ENCODE measurements around the gene ELOVL5. TPM values are rescaled to one million over a fixed set of nuclear protein-coding genes. Genes with fewer than 3 reads are reported as not detected.
A peak's percentile ranks its signal among the peaks of the same experiment; 100 is the strongest.
"Not testable (repeated sequence)": the region's sequence is repeated elsewhere in the genome, so short reads cannot be mapped to it uniquely, and the experiment has no call there.

Gene ELOVL5
- total RNA-seq, 1 experiment from 2014 or later: 112 TPM

- no peak overlapping the region for H3K27ac ChIP-seq
- H3K4me3 ChIP-seq: no peak overlapping the region
- H3K27me3 ChIP-seq (replicated peaks): no peaks in the 10 kb centered on the region
- no peaks in the 10 kb centered on the region for H3K9me3 ChIP-seq (replicated peaks)
- H3K4me1 ChIP-seq (replicated peaks): peaks cover 22% of the 10 kb centered on the region
- no peak for DNase-seq (ENCODE audit: low read depth in 1 of 2, low spot score in 2 of 2)
- peaks cover 34% of the 10 kb centered on the region for H3K36me3 ChIP-seq
Observed at GRCh38 chr6:53331678-53332077, 17.1 kb downstream of the ELOVL5 start.

- H3K36me3 ChIP-seq: peaks cover 25% of the 10 kb centered on the region; the same call in 1 of the 2 replicates
- peaks cover 37% of the 10 kb centered on the region for H3K4me1 ChIP-seq (replicated peaks)
- no peak for DNase-seq (ENCODE audit: low read depth in 1 of 2, low spot score in 2 of 2)
- no peaks in the 10 kb centered on the region for H3K9me3 ChIP-seq (replicated peaks)
- H3K27me3 ChIP-seq (replicated peaks): no peaks in the 10 kb centered on the region
- H3K4me3 ChIP-seq: no peak overlapping the region
- no peak overlapping the region for H3K27ac ChIP-seq
Observed at GRCh38 chr6:53330137-53330536, 18.6 kb downstream of the ELOVL5 start.

GRCh38 chr6:53328375-53328774 is 20.4 kb downstream of the ELOVL5 start:
- Histone ChIP-seq H3K36me3 (peaks cover 25% of the 10 kb centered on the region; the same call in 1 of the 2 replicates), H3K4me3 (no peak overlapping the region), H3K27ac (0 out of 2 replicates have a peak overlapping the region, but pooled peaks have one; percentile 12), H3K27me3 (replicated peaks) (no peaks in the 10 kb centered on the region), H3K4me1 (replicated peaks) (peaks cover 37% of the 10 kb centered on the region), H3K9me3 (replicated peaks) (no peaks in the 10 kb centered on the region)
- DNase-seq (ENCODE audit: low read depth in 1 of 2, low spot score in 2 of 2): no peak

- no peak overlapping the region for H3K4me3 ChIP-seq
- peaks cover 19% of the 10 kb centered on the region for H3K36me3 ChIP-seq
- H3K27me3 ChIP-seq (replicated peaks): no peaks in the 10 kb centered on the region
- H3K9me3 ChIP-seq (replicated peaks): no peaks in the 10 kb centered on the region
- peak overlapping the region; percentile 28 for H3K27ac ChIP-seq
- DNase-seq (ENCODE audit: low read depth in 1 of 2, low spot score in 2 of 2): no peak
- peaks cover 50% of the 10 kb centered on the region for H3K4me1 ChIP-seq (replicated peaks)
Observed at GRCh38 chr6:53327017-53327395, 21.7 kb downstream of the ELOVL5 start.

- no peaks in the 10 kb centered on the region for H3K27me3 ChIP-seq (replicated peaks)
- no peaks in the 10 kb centered on the region for H3K9me3 ChIP-seq (replicated peaks)
- H3K4me3 ChIP-seq: no peak overlapping the region
- peaks cover 16% of the 10 kb centered on the region for H3K36me3 ChIP-seq
- DNase-seq (ENCODE audit: low read depth in 1 of 2, low spot score in 2 of 2): peak; percentile 88
- peak overlapping the region; percentile 28 for H3K27ac ChIP-seq
- H3K4me1 ChIP-seq (replicated peaks): peaks cover 55% of the 10 kb centered on the region
Observed at GRCh38 chr6:53326372-53327016, 22.3 kb downstream of the ELOVL5 start.

GRCh38 chr6:53325785-53326184 is 23.0 kb downstream of the ELOVL5 start:
- Histone ChIP-seq H3K36me3 (peaks cover 16% of the 10 kb centered on the region), H3K27ac (no peak overlapping the region), H3K4me3 (no peak overlapping the region), H3K9me3 (replicated peaks) (no peaks in the 10 kb centered on the region), H3K4me1 (replicated peaks) (peaks cover 62% of the 10 kb centered on the region), H3K27me3 (replicated peaks) (no peaks in the 10 kb centered on the region)
- DNase-seq (ENCODE audit: low read depth in 1 of 2, low spot score in 2 of 2): no peak

GRCh38 chr6:53322188-53323029 is 26.3 kb downstream of the ELOVL5 start:
- no peak for DNase-seq (ENCODE audit: low read depth in 1 of 2, low spot score in 2 of 2)
- H3K4me1 ChIP-seq (replicated peaks): peaks cover 53% of the 10 kb centered on the region
- H3K36me3 ChIP-seq: peaks cover 15% of the 10 kb centered on the region
- H3K27ac ChIP-seq: peak overlapping the region; percentile 28; the same call in 1 of the 2 replicates
- H3K9me3 ChIP-seq (replicated peaks): no peaks in the 10 kb centered on the region
- H3K4me3 ChIP-seq: no peak overlapping the region
- H3K27me3 ChIP-seq (replicated peaks): no peaks in the 10 kb centered on the region

GRCh38 chr6:53321701-53322100 is 27.0 kb downstream of the ELOVL5 start:
- Histone ChIP-seq H3K4me1 (replicated peaks) (peaks cover 45% of the 10 kb centered on the region), H3K27me3 (replicated peaks) (no peaks in the 10 kb centered on the region), H3K9me3 (replicated peaks) (no peaks in the 10 kb centered on the region), H3K4me3 (no peak overlapping the region), H3K27ac (no peak overlapping the region), H3K36me3 (peaks cover 15% of the 10 kb centered on the region)
- no peak for DNase-seq (ENCODE audit: low read depth in 1 of 2, low spot score in 2 of 2)

- H3K4me3 ChIP-seq: no peak overlapping the region
- DNase-seq (ENCODE audit: low read depth in 1 of 2, low spot score in 2 of 2): no peak
- peaks cover 38% of the 10 kb centered on the region for H3K4me1 ChIP-seq (replicated peaks)
- H3K27me3 ChIP-seq (replicated peaks): no peaks in the 10 kb centered on the region
- peaks cover 15% of the 10 kb centered on the region for H3K36me3 ChIP-seq
- H3K27ac ChIP-seq: no peak overlapping the region
- no peaks in the 10 kb centered on the region for H3K9me3 ChIP-seq (replicated peaks)
Observed at GRCh38 chr6:53320964-53321363, 27.8 kb downstream of the ELOVL5 start.

GRCh38 chr6:53318429-53318828 is 30.3 kb downstream of the ELOVL5 start:
- peaks cover 10% of the 10 kb centered on the region for H3K36me3 ChIP-seq
- H3K27ac ChIP-seq: no peak overlapping the region
- no peak for DNase-seq (ENCODE audit: low read depth in 1 of 2, low spot score in 2 of 2)
- no peak overlapping the region for H3K4me3 ChIP-seq
- no peaks in the 10 kb centered on the region for H3K9me3 ChIP-seq (replicated peaks)
- no peaks in the 10 kb centered on the region for H3K27me3 ChIP-seq (replicated peaks)
- peaks cover 40% of the 10 kb centered on the region for H3K4me1 ChIP-seq (replicated peaks)

- DNase-seq (ENCODE audit: low read depth in 1 of 2, low spot score in 2 of 2): no peak
- no peak overlapping the region for H3K27ac ChIP-seq
- H3K36me3 ChIP-seq: peaks cover 6% of the 10 kb centered on the region
Observed at GRCh38 chr6:53317861-53318260, 30.9 kb downstream of the ELOVL5 start.

GRCh38 chr6:53317299-53317698 is 31.5 kb downstream of the ELOVL5 start:
- DNase-seq (ENCODE audit: low read depth in 1 of 2, low spot score in 2 of 2); H3K36me3 ChIP-seq; H3K9me3 ChIP-seq (replicated peaks); H3K27me3 ChIP-seq (replicated peaks); H3K4me3 ChIP-seq; H3K27ac ChIP-seq: not testable (repeated sequence)
- peaks cover 31% of the 10 kb centered on the region for H3K4me1 ChIP-seq (replicated peaks)

More at GRCh38 chr6:53317861-53318260, 30.9 kb downstream of the ELOVL5 start:
- H3K4me1 ChIP-seq (replicated peaks): peaks cover 36% of the 10 kb centered on the region
- H3K4me3 ChIP-seq: no peak overlapping the region
- H3K27me3 ChIP-seq (replicated peaks): no peaks in the 10 kb centered on the region
- H3K9me3 ChIP-seq (replicated peaks): no peaks in the 10 kb centered on the region

GRCh38 chr6:53316142-53316541 is 32.6 kb downstream of the ELOVL5 start:
- H3K4me3 ChIP-seq: no peak overlapping the region
- no peak overlapping the region for H3K27ac ChIP-seq
- H3K27me3 ChIP-seq (replicated peaks): no peaks in the 10 kb centered on the region
- DNase-seq (ENCODE audit: low read depth in 1 of 2, low spot score in 2 of 2): no peak
- H3K4me1 ChIP-seq (replicated peaks): peaks cover 19% of the 10 kb centered on the region
- H3K36me3 ChIP-seq: peaks cover 4% of the 10 kb centered on the region; the same call in 1 of the 2 replicates
- H3K9me3 ChIP-seq (replicated peaks): no peaks in the 10 kb centered on the region

GRCh38 chr6:53315086-53315724 is 33.5 kb downstream of the ELOVL5 start:
- Histone ChIP-seq H3K27me3 (replicated peaks) (no peaks in the 10 kb centered on the region), H3K27ac (no peak overlapping the region), H3K4me3 (no peak overlapping the region)

More at GRCh38 chr6:53315086-53315724, 33.5 kb downstream of the ELOVL5 start:
- Histone ChIP-seq H3K36me3 (no peaks in the 10 kb centered on the region), H3K4me1 (replicated peaks) (peaks cover 10% of the 10 kb centered on the region), H3K9me3 (replicated peaks) (no peaks in the 10 kb centered on the region)
- DNase-seq (ENCODE audit: low read depth in 1 of 2, low spot score in 2 of 2): no peak
